Endothelial cell of umbilical vein (primary cell): ENCODE measurements around the gene ANK2. TPM values are rescaled to one million over a fixed set of nuclear protein-coding genes. Genes with fewer than 3 reads are reported as not detected.

Experiments used
- BruUV-seq: library from RNA; stranded (reverse); fragments of 400-500 nt; replicated peaks from 2 replicates; lab custom pipeline; 2021; lab: Mats Ljungman, UMichigan
- CTCF ChIA-PET: fragments of 300-600, 350-600 bp; sonication (Branson Sonifier 250); formaldehyde crosslinking; loops from one replicate; lab custom pipeline; 2021; ENCODE audit warnings: antibody characterized with exemption, inconsistent platforms; lab: Charles Lee
- POLR2A ChIA-PET: fragments of 300-600, 350-600 bp; sonication (Branson Sonifier 250); formaldehyde crosslinking; loops from one replicate; lab custom pipeline; 2021; ENCODE audit warnings: antibody characterized with exemption, inconsistent platforms; lab: Charles Lee
- DNase-seq: peaks from one replicate; pipeline ENCODE4 v3.0.0-alpha.2; 2011; ENCODE audit warnings: low read depth, low spot score
- FAIRE-seq: peaks from 2 replicates; lab custom pipeline; 2011; peaks lifted over from hg19 to GRCh38; lab: Jason Lieb, UNC
- H2AFZ ChIP-seq: 2 replicates; pipeline ENCODE4 v1.6.0; 2012; ENCODE audit warnings: low read depth, low read length, control low read depth, inconsistent platforms
- H3K27ac ChIP-seq: 2 replicates; pipeline ENCODE4 v1.5.1; 2011; ENCODE audit warnings: low read depth, mild to moderate bottlenecking, control low read depth, low read length, moderate library complexity; ENCODE audit not compliant: insufficient read depth
- H3K27me3 ChIP-seq, 2 experiments: 2 replicates each; pipeline versions ENCODE4 v1.6.0 to v1.6.1; 2011; ENCODE audit warnings: low read length in 2 of 2, mixed read lengths in 1 of 2; ENCODE audit not compliant: control insufficient read depth in 2 of 2, insufficient read depth in 2 of 2
- H3K36me3 ChIP-seq, 2 experiments: 2 replicates in 1 of 2; 3 replicates in 1 of 2; pipeline ENCODE4 v1.5.1; 2011; ENCODE audit warnings: low read length in 2 of 2, mild to moderate bottlenecking in 1 of 2, moderate library complexity in 1 of 2; ENCODE audit not compliant: control insufficient read depth in 2 of 2, insufficient read depth in 2 of 2; ENCODE audit errors: extremely low read depth in 1 of 2
- H3K4me1 ChIP-seq: 3 replicates; pipeline ENCODE4 v1.5.1; 2011; ENCODE audit warnings: mild to moderate bottlenecking, low read length; ENCODE audit not compliant: control insufficient read depth, insufficient read depth; ENCODE audit errors: extremely low read depth
- H3K4me2 ChIP-seq: 2 replicates; pipeline ENCODE4 v1.6.1; 2011; ENCODE audit warnings: low read length, control low read depth, mixed read lengths; ENCODE audit not compliant: insufficient read depth
- H3K4me3 ChIP-seq, 3 experiments: fragments of 200-600 bp in 1 of 3; sonication (generic), shearing (Covaris generic) in 1 of 3; replicated peaks in 1 of 3; 2 replicates each; pipeline ENCODE4 v1.5.1; 2011 to 2016; ENCODE audit warnings: control low read depth in 3 of 3, low read length in 3 of 3, mild to moderate bottlenecking in 2 of 3, inconsistent platforms in 1 of 3, low read depth in 1 of 3, moderate library complexity in 1 of 3; ENCODE audit not compliant: insufficient read depth in 1 of 3
- H3K79me2 ChIP-seq: 2 replicates; pipeline ENCODE4 v1.6.0; 2012; ENCODE audit warnings: low read length, inconsistent platforms; ENCODE audit not compliant: control insufficient read depth, insufficient read depth
- H3K9ac ChIP-seq: replicated peaks from 2 replicates; pipeline ENCODE3; 2011; ENCODE audit warnings: low read length, control low read depth; ENCODE audit not compliant: insufficient read depth; ENCODE audit errors: extremely low read depth
- H3K9me1 ChIP-seq: replicated peaks from 3 replicates; pipeline ENCODE4 v1.6.0; 2011; ENCODE audit warnings: mild to moderate bottlenecking, low read length; ENCODE audit not compliant: control insufficient read depth, insufficient read depth; ENCODE audit errors: extremely low read depth
- H3K9me3 ChIP-seq: replicated peaks from 2 replicates; pipeline ENCODE4 v1.5.1; 2012; ENCODE audit warnings: low read length, inconsistent platforms; ENCODE audit not compliant: control insufficient read depth, insufficient read depth
- H4K20me1 ChIP-seq: replicated peaks from 2 replicates; pipeline ENCODE3; 2011; ENCODE audit warnings: mild to moderate bottlenecking, low read length; ENCODE audit not compliant: control insufficient read depth, insufficient read depth; ENCODE audit errors: extremely low read depth
- CTCF ChIP-seq, 2 donors: IDR thresholded peaks; 1 replicate in 1 of 2; 2 replicates in 1 of 2; pipeline ENCODE4 v1.5.1; 2011; ENCODE audit warnings: low read length in 2 of 2, mild to moderate bottlenecking in 2 of 2, moderate library complexity in 2 of 2, control low read depth in 1 of 2, inconsistent platforms in 1 of 2, low read depth in 1 of 2; ENCODE audit not compliant: insufficient read depth in 1 of 2; ENCODE audit errors: extremely low read depth in 1 of 2
- EZH2 ChIP-seq: IDR thresholded peaks from 2 replicates; pipeline ENCODE4 v1.6.1; 2012; ENCODE audit warnings: borderline replicate concordance, low read depth, mild to moderate bottlenecking, moderate library complexity, low read length, inconsistent platforms; ENCODE audit not compliant: severe bottlenecking
- FOS ChIP-seq: IDR thresholded peaks from 2 replicates; pipeline ENCODE4 v1.6.1; 2011; ENCODE audit warnings: mild to moderate bottlenecking, low read length, moderate library complexity, borderline replicate concordance; ENCODE audit not compliant: insufficient read depth
- GATA2 ChIP-seq: IDR thresholded peaks from 2 replicates; pipeline ENCODE4 v1.7.0; 2011; ENCODE audit warnings: low read depth, mild to moderate bottlenecking, moderate library complexity, mixed read lengths, low read length; ENCODE audit not compliant: insufficient read length, insufficient read depth
- JUN ChIP-seq: IDR thresholded peaks from 2 replicates; pipeline ENCODE4 v1.6.1; 2011; ENCODE audit warnings: borderline replicate concordance, low read depth; ENCODE audit not compliant: insufficient read length, insufficient read depth
- MAX ChIP-seq: IDR thresholded peaks from 2 replicates; pipeline ENCODE4 v1.6.1; 2011; ENCODE audit not compliant: insufficient read depth, insufficient read length
- MYC ChIP-seq: IDR thresholded peaks from one replicate; pipeline ENCODE4 v1.6.1; 2011; ENCODE audit warnings: mild to moderate bottlenecking, low read depth, low read length
- POLR2A ChIP-seq: IDR thresholded peaks from 2 replicates; pipeline ENCODE4 v1.6.1; 2012; ENCODE audit warnings: low read depth, mild to moderate bottlenecking, control low read depth, low read length
- POLR2AphosphoS5 ChIP-seq: IDR thresholded peaks from 2 replicates; pipeline ENCODE4 v1.6.1; 2012; ENCODE audit warnings: low read depth, mild to moderate bottlenecking, control low read depth, low read length, moderate library complexity; ENCODE audit not compliant: insufficient read depth
- dilution Hi-C: fragments of 300-500 bp; cut with MboI; formaldehyde crosslinking; loops from one replicate; pipeline ENCODE4 v1.15.0; 2019; ENCODE audit warnings: low sequenced_read_pairs; ENCODE audit not compliant: extremely low pct_ligation_motif_present
- intact Hi-C: fragments of 100-400 bp; cut with micrococcal nuclease; formaldehyde crosslinking; loops from one replicate; pipeline ENCODE4 v1.10.0; 2022
- polyA plus RNA-seq, 4 experiments: library from polyadenylated mRNA; depleted of rRNA in 3 of 4; stranded (reverse) in 3 of 4; unstranded in 1 of 4; fragments of >200 nt; gene quantifications; 2 replicates each; pipeline versions ENCODE4 v1.2.1 to v1.2.3, GENCODE V29; 2011 to 2012; ENCODE audit warnings: missing spikeins in 1 of 4
- total RNA-seq: library from RNA; stranded (reverse); gene quantifications from 2 replicates; pipeline ENCODE4 v1.2.3, GENCODE V29; 2021

The ANK2 gene
- total and polyA plus RNA-seq, 2 donors (not counting 3 experiments of a cell fraction or from before 2014, with no cell fraction given) = not detected

- Histone ChIP-seq H3K9me3 (no peaks in the 10 kb centered on the region), H3K4me2 (no peak overlapping the region), H3K9ac (no peak overlapping the region), H2AFZ (no peak overlapping the region), H4K20me1 (no peaks in the 10 kb centered on the region), H3K9me1 (no peaks in the 10 kb centered on the region), H3K36me3 (no peaks in the 10 kb centered on the region), H3K79me2 (no peaks in the 10 kb centered on the region), H3K27me3 (no peaks in the 10 kb centered on the region), H3K27ac (no peak overlapping the region), H3K4me3 (no peak overlapping the region), H3K4me1 (no peaks in the 10 kb centered on the region)
- intact Hi-C loops = no loop called here
- no peak for TF ChIP-seq MAX
- TF ChIP-seq POLR2A = no peak
- CTCF ChIA-PET = no interaction called here
- DNase-seq (no peak), FAIRE-seq (no peak)
- POLR2A ChIA-PET = no interaction called here
- BruUV-seq = no TSS peak
- dilution Hi-C loops = no loop called here
Measured at GRCh38 chr4:113232194-113232593, 182.7 kb downstream of the ANK2 start.

GRCh38 chr4:113236916-113237315 lies 187.5 kb downstream of the ANK2 start:
- FAIRE-seq = no peak
- dilution Hi-C loops = no loop called here

More at GRCh38 chr4:113236916-113237315, 187.5 kb downstream of the ANK2 start:
- Histone ChIP-seq H3K4me3 (no peak overlapping the region), H3K36me3 (no peaks in the 10 kb centered on the region), H3K4me2 (no peak overlapping the region), H3K79me2 (no peaks in the 10 kb centered on the region), H3K9ac (no peak overlapping the region), H3K27ac (no peak overlapping the region), H3K9me3 (no peaks in the 10 kb centered on the region), H4K20me1 (no peaks in the 10 kb centered on the region), H3K9me1 (no peaks in the 10 kb centered on the region), H3K27me3 (peaks cover 0 to 2% of the 10 kb centered on the region in 2 experiments), H3K4me1 (no peaks in the 10 kb centered on the region), H2AFZ (no peak overlapping the region)
- POLR2A ChIA-PET = no interaction called here
- DNase-seq = no peak
- no peak for TF ChIP-seq CTCF (IDR thresholded peaks at IDR 0.05; ENCODE audit: extremely low read depth in 1 of 2, insufficient read depth in 1 of 2, low read depth in 1 of 2, low read length in 2 of 2)
- no peak for TF ChIP-seq MYC
- no peak for TF ChIP-seq GATA2
- no peak for TF ChIP-seq POLR2A
- no peak for TF ChIP-seq EZH2
- TF ChIP-seq JUN = no peak
- no peak for TF ChIP-seq FOS
- no peak for TF ChIP-seq MAX
- no peak for TF ChIP-seq POLR2AphosphoS5
- no TSS peak for BruUV-seq
- CTCF ChIA-PET = no interaction called here
- intact Hi-C loops = no loop called here
